Vagina (tissue), 2 donors: Measurements from ENCODE around the gene FRA10AC1.

Source experiments
- CTCF ChIP-seq, 3 experiments: fragments of 450-650 bp in 2 of 3; fragments of 200-600 bp in 1 of 3; sonication (generic) in 1 of 3; IDR thresholded peaks; one replicate each; pipeline ENCODE4 v1.5.1; 2017 to 2019; ENCODE audit warnings: antibody characterized with exemption in 3 of 3, mild to moderate bottlenecking in 2 of 3, moderate library complexity in 2 of 3
- POLR2A ChIP-seq, 2 donors: fragments of 450-650 bp; IDR thresholded peaks; one replicate each; pipeline ENCODE4 v1.6.1; 2017; ENCODE audit warnings: antibody characterized with exemption in 2 of 2, mild to moderate bottlenecking in 2 of 2, moderate library complexity in 2 of 2
- POLR2AphosphoS5 ChIP-seq, 2 donors: sonication (generic); formaldehyde crosslinking; IDR thresholded peaks; one replicate each; pipeline ENCODE4 v1.9.0; 2017; ENCODE audit warnings: antibody characterized with exemption in 2 of 2, mild to moderate bottlenecking in 2 of 2, low read depth in 1 of 2; ENCODE audit not compliant: insufficient read depth in 1 of 2

DNA sequence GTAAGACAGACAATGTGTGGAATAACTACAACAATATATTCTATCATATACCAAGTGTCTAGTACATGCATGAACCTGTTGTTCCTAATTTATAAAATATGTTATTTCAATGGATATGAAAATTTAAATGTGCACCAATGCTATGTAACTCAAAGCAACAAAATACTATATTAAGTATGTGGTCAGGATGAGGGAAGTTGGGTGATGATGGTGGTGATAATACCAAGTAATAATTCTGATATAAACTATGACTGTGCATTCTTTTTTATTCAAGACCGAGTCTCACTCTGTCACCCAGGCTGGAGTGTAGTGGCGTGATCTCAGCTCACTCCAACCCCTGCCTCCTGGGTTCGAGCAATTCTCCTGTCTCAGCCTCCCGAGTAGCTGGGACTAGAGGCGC, 2.1 kb upstream of the FRA10AC1 start:
- no peak for TF ChIP-seq POLR2A (IDR thresholded peaks at IDR 0.05)
- no peak for TF ChIP-seq CTCF (IDR thresholded peaks at IDR 0.05)
- TF ChIP-seq POLR2AphosphoS5 (IDR thresholded peaks at IDR 0.05; ENCODE audit: insufficient read depth in 1 of 2, low read depth in 1 of 2), result no peak
